Right cardiac atrium (tissue), 5 donors: ENCODE measurements around the gene SCGB1A1. TPM values are rescaled to one million over a fixed set of nuclear protein-coding genes. Genes with fewer than 3 reads are reported as not detected.

ENCODE experiments used
- ATAC-seq, 2 donors: fragments of 200-7000 bp; cut with Tn5 transposase; one replicate each; pipeline versions ENCODE4 v1.8.0 to v1.9.1; 2020; ENCODE audit warnings: moderate library complexity in 2 of 2, mild to moderate bottlenecking in 1 of 2
- DNase-seq, 3 donors: peaks; one replicate each; pipeline ENCODE4 v3.0.0-alpha.2; 2020
- H3K27ac ChIP-seq: one replicate; pipeline ENCODE4 v1.5.1; 2013; ENCODE audit warnings: mild to moderate bottlenecking, low read length, control low read depth, moderate library complexity
- H3K27me3 ChIP-seq: one replicate; pipeline ENCODE4 v1.6.1; 2013; ENCODE audit not compliant: control insufficient read depth, insufficient read depth
- H3K4me1 ChIP-seq: one replicate; pipeline ENCODE4 v1.6.1; 2013; ENCODE audit warnings: low read length; ENCODE audit not compliant: control insufficient read depth, insufficient read depth
- H3K4me3 ChIP-seq: one replicate; pipeline ENCODE4 v1.5.1; 2013; ENCODE audit warnings: low read length, control low read depth
- H3K9me3 ChIP-seq: one replicate; pipeline ENCODE4 v1.6.1; 2013; ENCODE audit warnings: low read length; ENCODE audit not compliant: control insufficient read depth
- WGBS: extraction: QIAGEN DNeasy Blood & Tissue Kit; methylation state at CpG from one replicate; pipeline ENCODE4 v1.1.7; 2013; 5-methylcytosine and 5-hydroxymethylcytosine counted together
- intact Hi-C, 4 donors: fragments of 100-400 bp; cut with DNase I; formaldehyde crosslinking; loops; one replicate each; pipeline versions ENCODE4 v1.11.0 to v1.14.0; 2022 to 2023
- polyA plus RNA-seq: library from polyadenylated mRNA; stranded (reverse); fragments of 200-250 nt; gene quantifications from one replicate; pipeline ENCODE4 v1.2.3, GENCODE V29; 2013
- total RNA-seq, 4 donors: library from RNA; stranded (reverse); fragmentation: NEBNext Ultra II Directional; extraction: Animal tissue kit (Norgen Biotek cat#: 25700); gene quantifications; one replicate each; pipeline ENCODE4 v1.2.1, GENCODE V29; 2021
- donor health status: healthy with polysubstance abuse.
- donor health status: DM: no; HTN: yes; CAD: no.
- donor health status: DM: no; HTN: no; CAD: no.
- donor health status: DM: no; HTN: yes; CAD: no; lungs with severe emphysema.
- donor health status: DM: yes; HTN: yes; CAD: no.

Gene SCGB1A1
- total and polyA plus RNA-seq, 5 donors, result not detected

- H3K27ac ChIP-seq, result no peak overlapping the region
- DNase-seq, result peak in 1 of 3 donors; percentile 56
- ATAC-seq, result no peak
- H3K4me1 ChIP-seq, result no peaks in the 10 kb centered on the region
- 80% methylated on average over 6 of the region's 6 CpGs for WGBS
- intact Hi-C loops, result no loop called here
- H3K4me3 ChIP-seq, result no peak overlapping the region
- H3K9me3 ChIP-seq, result no peaks in the 10 kb centered on the region
- no peaks in the 10 kb centered on the region for H3K27me3 ChIP-seq
These were observed 44.3 kb downstream of the SCGB1A1 start for GRCh38 chr11:62463121-62463542.

- intact Hi-C loops, result no loop called here
- no peaks in the 10 kb centered on the region for H3K4me1 ChIP-seq
- no peaks in the 10 kb centered on the region for H3K9me3 ChIP-seq
- no peak overlapping the region for H3K27ac ChIP-seq
- H3K27me3 ChIP-seq, result no peaks in the 10 kb centered on the region
- H3K4me3 ChIP-seq, result no peak overlapping the region
- no peak for ATAC-seq
- DNase-seq, result no peak
- WGBS, result 74% methylated on average over 7 of the region's 7 CpGs
These were observed 45.8 kb downstream of the SCGB1A1 start for GRCh38 chr11:62464655-62465054.

- WGBS, result 90% methylated on average over 2 of the region's 2 CpGs
- no peaks in the 10 kb centered on the region for H3K9me3 ChIP-seq
- DNase-seq (no peak), ATAC-seq (no peak)
- intact Hi-C loops, result no loop called here
- no peak overlapping the region for H3K4me3 ChIP-seq
- no peak overlapping the region for H3K27ac ChIP-seq
- no peaks in the 10 kb centered on the region for H3K4me1 ChIP-seq
- no peaks in the 10 kb centered on the region for H3K27me3 ChIP-seq
These were observed 47.6 kb downstream of the SCGB1A1 start for GRCh38 chr11:62466444-62466843.

DNA sequence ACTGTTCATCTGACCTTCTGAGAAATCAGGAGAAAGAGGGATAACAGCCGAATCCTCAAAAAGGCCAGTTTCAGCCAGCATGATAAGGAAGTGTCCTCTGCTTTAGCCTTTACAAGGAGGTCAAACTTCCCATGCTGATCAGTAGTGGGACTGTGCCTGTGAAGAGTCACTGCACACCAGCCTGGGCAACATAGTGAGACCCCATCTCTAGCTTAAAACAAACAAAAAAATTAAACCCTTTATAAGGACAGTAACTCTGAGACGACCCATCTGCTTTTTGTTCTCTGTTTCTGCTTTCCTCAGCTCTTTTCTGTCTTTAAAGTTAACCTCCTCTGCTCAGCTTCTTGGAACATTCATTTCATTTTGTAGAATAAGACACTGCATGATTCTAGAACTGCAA is 49.7 kb downstream of the SCGB1A1 start:
- H3K27me3 ChIP-seq, result no peaks in the 10 kb centered on the region
- no peaks in the 10 kb centered on the region for H3K9me3 ChIP-seq
- 49% methylated on average over 2 of the region's 2 CpGs for WGBS
- DNase-seq (no peak), ATAC-seq (no peak)
- H3K4me3 ChIP-seq, result no peak overlapping the region
- intact Hi-C loops, result no loop called here
- H3K27ac ChIP-seq, result no peak overlapping the region
- no peaks in the 10 kb centered on the region for H3K4me1 ChIP-seq

GRCh38 chr11:62471603-62472002 is 52.8 kb downstream of the SCGB1A1 start:
- WGBS, result over 99% methylated on average over 7 of the region's 7 CpGs
- no peaks in the 10 kb centered on the region for H3K27me3 ChIP-seq
- no peaks in the 10 kb centered on the region for H3K9me3 ChIP-seq
- H3K4me1 ChIP-seq, result no peaks in the 10 kb centered on the region
- no peak overlapping the region for H3K27ac ChIP-seq
- H3K4me3 ChIP-seq, result no peak overlapping the region
- DNase-seq, result no peak
- intact Hi-C loops, result no loop called here
- ATAC-seq, result no peak

- DNase-seq (no peak), ATAC-seq (peak; percentile 66 to 68)
- Histone ChIP-seq H3K9me3 (no peaks in the 10 kb centered on the region), H3K4me1 (no peaks in the 10 kb centered on the region), H3K4me3 (no peak overlapping the region), H3K27ac (no peak overlapping the region), H3K27me3 (no peaks in the 10 kb centered on the region)
- intact Hi-C loops, result no loop called here
- 81% methylated on average over 9 of the region's 9 CpGs for WGBS
These were observed 53.4 kb downstream of the SCGB1A1 start for GRCh38 chr11:62472063-62472884.

Other genes starting within 250 kb of the SCGB1A1 start
- gene SCGB1D1, start 228.8 kb upstream of the SCGB1A1 start, total RNA-seq, result not detected
- gene SCGB1D1, start 228.8 kb upstream of the SCGB1A1 start, polyA plus RNA-seq, result not detected
- gene SCGB2A1, start 210.4 kb upstream of the SCGB1A1 start, total RNA-seq, result not detected
- not detected for gene SCGB2A1, start 210.4 kb upstream of the SCGB1A1 start, polyA plus RNA-seq
- gene SCGB1D2, start 176.8 kb upstream of the SCGB1A1 start, total RNA-seq, result under 1 TPM in 1 of 4 donors, not detected in 3; 0.94 TPM
- 1.2 TPM for gene SCGB1D2, start 176.8 kb upstream of the SCGB1A1 start, polyA plus RNA-seq
- gene SCGB2A2, start 148.9 kb upstream of the SCGB1A1 start, total RNA-seq, result not detected
- not detected for gene SCGB2A2, start 148.9 kb upstream of the SCGB1A1 start, polyA plus RNA-seq
- gene SCGB1D4, start 120.0 kb upstream of the SCGB1A1 start, total RNA-seq, result not detected
- gene SCGB1D4, start 120.0 kb upstream of the SCGB1A1 start, polyA plus RNA-seq, result not detected
- gene ASRGL1, start 81.6 kb upstream of the SCGB1A1 start, total RNA-seq, result 1 to 10 TPM; 4.9 to 8.1 (median 6.5) TPM
- gene ASRGL1, start 81.6 kb upstream of the SCGB1A1 start, polyA plus RNA-seq, result 4.3 TPM
- 100 to 1,000 TPM; 289 to 371 (median 320) TPM for gene AHNAK, start 127.8 kb downstream of the SCGB1A1 start, total RNA-seq
- gene AHNAK, start 127.8 kb downstream of the SCGB1A1 start, polyA plus RNA-seq, result 78.1 TPM
- 1,000 to 10,000 TPM in 1 of 4 donors, 100 to 1,000 TPM in 3; 807 to 1,060 (median 897) TPM for gene EEF1G, start 154.9 kb downstream of the SCGB1A1 start, total RNA-seq
- gene EEF1G, start 154.9 kb downstream of the SCGB1A1 start, polyA plus RNA-seq, result 770 TPM
- 10 to 100 TPM in 3 of 4 donors, 1 to 10 TPM in 1; 8.0 to 15.3 (median 11.5) TPM for gene TUT1, start 172.5 kb downstream of the SCGB1A1 start, total RNA-seq
- gene TUT1, start 172.5 kb downstream of the SCGB1A1 start, polyA plus RNA-seq, result 10.7 TPM
- gene MTA2, start 182.8 kb downstream of the SCGB1A1 start, total RNA-seq, result 10 to 100 TPM; 34.8 to 47.6 (median 38.3) TPM
- gene MTA2, start 182.8 kb downstream of the SCGB1A1 start, polyA plus RNA-seq, result 24.1 TPM
- gene EML3, start 193.7 kb downstream of the SCGB1A1 start, total RNA-seq, result 10 to 100 TPM; 23.5 to 33.3 (median 26.7) TPM
- gene EML3, start 193.7 kb downstream of the SCGB1A1 start, polyA plus RNA-seq, result 23.9 TPM
- gene ROM1, start 194.2 kb downstream of the SCGB1A1 start, total RNA-seq, result 1 to 10 TPM; 6.1 to 7.9 (median 6.6) TPM
- 7.9 TPM for gene ROM1, start 194.2 kb downstream of the SCGB1A1 start, polyA plus RNA-seq
- 10 to 100 TPM; 10.7 to 23.1 (median 16.7) TPM for gene B3GAT3, start 203.0 kb downstream of the SCGB1A1 start, total RNA-seq
- gene B3GAT3, start 203.0 kb downstream of the SCGB1A1 start, polyA plus RNA-seq, result 18.7 TPM
- gene GANAB, start 227.6 kb downstream of the SCGB1A1 start, total RNA-seq, result 100 to 1,000 TPM; 112 to 137 (median 122) TPM
- 66.5 TPM for gene GANAB, start 227.6 kb downstream of the SCGB1A1 start, polyA plus RNA-seq
- gene INTS5, start 234.3 kb downstream of the SCGB1A1 start, total RNA-seq, result 10 to 100 TPM; 10.4 to 13.3 (median 11.8) TPM
- 6.1 TPM for gene INTS5, start 234.3 kb downstream of the SCGB1A1 start, polyA plus RNA-seq
- 10 to 100 TPM; 30.6 to 41.1 (median 35.2) TPM for gene C11orf98, start 246.2 kb downstream of the SCGB1A1 start, total RNA-seq
- gene C11orf98, start 246.2 kb downstream of the SCGB1A1 start, polyA plus RNA-seq, result 79.7 TPM
- 1 to 10 TPM; 6.6 to 9.5 (median 7.3) TPM for gene CSKMT, start 246.3 kb downstream of the SCGB1A1 start, total RNA-seq
- gene CSKMT, start 246.3 kb downstream of the SCGB1A1 start, polyA plus RNA-seq, result 5.2 TPM